ENCODE data around the gene SRRM3.
"Not testable (repeated sequence)": the region's sequence is repeated elsewhere in the genome, so short reads cannot be mapped to it uniquely, and the experiment has no call there.

SRRM3 gene

DNA sequence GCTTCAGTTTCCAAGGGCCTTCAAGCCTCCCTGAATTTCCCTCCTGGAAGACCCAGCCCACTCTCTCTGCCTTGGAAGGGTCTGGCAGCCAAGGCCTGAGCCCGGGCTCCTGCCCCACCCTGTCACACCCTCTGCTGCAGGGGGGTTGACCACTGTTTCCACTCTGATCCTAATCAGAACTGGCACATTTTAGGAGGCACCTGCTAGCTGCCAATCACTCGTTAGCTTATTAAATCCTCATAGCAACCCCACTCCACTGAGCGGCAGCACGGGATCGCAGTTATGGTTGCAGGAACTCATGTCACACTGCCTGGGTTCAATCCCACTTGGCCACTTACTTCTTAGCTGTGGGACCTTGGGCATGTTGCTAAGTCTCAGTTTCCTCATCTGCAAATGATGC is 113.7 kb downstream of the SRRM3 start:
- no peak for DNase-seq (ENCODE audit: low spot score)

DNA sequence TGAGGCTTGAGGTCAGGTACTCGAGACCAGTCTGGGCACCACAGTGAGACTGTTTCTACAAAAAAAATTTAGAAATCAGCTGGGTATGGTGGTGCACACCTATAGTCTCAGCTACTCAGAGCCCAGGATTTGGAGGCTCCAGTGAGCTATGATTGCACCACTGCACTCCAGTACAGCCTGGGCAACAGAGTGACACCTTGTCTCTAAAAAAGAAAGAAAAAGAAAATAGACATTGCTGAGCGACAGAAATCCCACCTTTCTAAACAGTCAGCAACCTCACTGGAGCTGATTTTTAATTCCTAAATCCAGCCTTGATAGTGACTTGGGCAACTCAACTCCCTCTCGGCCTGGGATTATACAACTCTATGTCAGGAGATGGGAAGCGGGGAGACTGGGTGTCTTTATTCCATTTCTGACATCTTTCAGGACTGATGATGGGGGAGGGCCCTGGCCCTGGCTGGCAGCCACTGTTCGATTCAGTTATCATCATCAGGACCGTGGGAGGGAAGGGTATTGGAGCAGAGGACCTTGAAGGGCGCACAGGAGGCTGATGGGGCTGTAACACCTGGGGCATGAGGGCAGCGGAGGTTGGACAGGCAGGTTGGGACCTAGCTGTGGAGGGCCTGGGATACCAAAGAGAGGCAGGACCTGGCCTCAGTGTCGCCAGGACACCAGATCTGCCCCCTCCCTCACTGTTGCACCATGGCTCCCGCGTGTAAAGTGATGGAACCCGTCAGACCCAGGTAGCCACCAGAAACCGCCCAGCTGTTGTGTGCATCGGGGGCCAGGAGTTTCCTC is 115.5 kb downstream of the SRRM3 start:
- DNase-seq (ENCODE audit: low spot score), result no peak

DNA sequence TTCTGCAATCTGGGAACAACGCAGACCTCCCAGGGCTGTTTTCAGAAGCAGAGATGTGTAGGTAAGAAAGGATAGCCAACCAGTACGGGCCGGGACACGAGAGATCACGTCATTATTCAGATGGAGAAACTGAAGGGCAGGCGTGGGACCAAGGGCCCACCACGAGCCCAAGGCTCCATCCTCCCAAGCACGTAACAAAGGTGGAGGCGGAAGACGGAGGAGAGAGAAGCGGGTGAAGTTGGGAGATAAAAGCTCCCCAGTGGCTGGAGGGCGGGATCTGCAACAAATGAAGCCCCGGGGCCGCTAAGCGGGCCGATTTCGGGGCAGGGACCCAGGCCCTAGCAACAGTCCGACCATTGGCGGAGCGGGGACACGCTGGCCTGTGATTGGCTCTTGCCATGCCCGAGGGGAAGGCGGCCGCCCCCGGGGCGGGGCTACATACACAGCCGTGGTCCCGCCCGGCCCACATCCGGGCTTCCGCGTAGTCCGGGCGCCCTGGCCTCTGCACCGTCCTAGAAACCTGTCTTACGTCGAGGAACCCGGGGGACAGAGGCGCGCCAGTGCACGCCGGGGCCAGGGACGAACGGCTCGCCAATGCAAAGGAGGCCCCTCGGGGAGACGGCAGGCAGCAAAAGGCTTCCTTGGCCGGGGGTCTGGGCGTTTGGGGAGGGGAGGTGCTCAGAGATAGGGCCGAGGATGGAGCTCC is 116.2 kb downstream of the SRRM3 start:
- DNase-seq (ENCODE audit: low spot score), result peak; percentile 99

DNA sequence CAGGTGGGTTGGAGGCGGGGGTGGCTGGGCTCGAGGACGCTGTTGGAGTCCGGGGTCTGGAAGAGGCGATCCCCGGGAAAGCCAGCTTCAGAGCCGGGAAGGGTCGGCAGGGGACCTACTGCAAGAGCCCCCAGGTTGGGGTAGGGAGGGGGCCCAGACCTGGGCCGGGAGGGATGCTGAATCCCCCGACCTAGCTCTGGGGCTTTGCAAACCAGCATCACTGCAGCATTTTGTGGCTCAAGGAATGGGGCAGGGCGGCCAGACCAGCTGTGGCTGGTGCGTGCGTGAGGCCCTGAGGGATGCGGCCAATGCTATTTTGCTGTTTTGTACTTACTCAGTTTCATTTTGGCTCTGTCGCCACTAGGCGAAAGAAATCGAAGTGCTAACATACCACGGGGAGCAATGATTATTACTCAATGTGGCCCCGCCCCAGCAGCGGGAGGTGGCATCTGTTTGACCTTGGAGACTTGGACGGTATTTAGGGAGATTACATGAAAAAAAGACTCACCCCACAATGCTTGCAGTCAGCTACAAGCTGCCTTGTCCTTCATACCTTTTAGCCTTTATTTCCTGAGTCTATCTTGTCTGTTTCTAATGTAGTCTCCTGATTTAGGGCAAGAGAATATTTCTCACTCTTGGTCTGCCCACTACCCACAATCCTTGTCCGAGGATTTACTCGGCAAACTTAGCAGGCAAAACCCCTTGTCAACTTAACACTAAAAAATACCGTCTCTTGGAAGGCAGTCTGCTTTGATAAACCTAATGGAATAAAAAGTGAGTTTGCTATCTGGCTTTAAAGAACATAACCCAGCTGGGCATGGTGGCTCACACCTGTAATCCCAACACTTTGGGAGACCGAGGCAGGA is 117.0 kb downstream of the SRRM3 start:
- peak; percentile 94 for DNase-seq (ENCODE audit: low spot score)

DNA sequence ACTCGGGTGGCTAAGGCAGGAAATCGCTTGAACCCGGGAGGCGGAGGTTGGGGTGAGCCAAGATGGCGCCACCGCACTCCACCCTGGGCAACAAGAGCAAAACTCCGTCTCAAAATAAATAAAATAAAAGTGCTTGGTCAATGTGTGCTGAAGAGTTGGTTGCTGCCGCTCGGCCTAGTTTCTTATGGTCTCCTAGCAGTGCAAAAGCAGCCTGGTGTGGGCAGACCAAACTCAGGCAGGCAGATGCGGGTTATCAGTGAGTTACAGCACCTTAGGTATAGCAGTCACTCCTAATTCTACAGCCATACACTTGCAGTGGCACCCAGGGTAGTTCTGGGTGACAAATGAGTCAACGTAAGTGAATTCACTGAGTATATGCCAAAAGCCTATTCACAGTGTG is 123.4 kb downstream of the SRRM3 start:
- DNase-seq (ENCODE audit: low spot score), result no peak

DNA sequence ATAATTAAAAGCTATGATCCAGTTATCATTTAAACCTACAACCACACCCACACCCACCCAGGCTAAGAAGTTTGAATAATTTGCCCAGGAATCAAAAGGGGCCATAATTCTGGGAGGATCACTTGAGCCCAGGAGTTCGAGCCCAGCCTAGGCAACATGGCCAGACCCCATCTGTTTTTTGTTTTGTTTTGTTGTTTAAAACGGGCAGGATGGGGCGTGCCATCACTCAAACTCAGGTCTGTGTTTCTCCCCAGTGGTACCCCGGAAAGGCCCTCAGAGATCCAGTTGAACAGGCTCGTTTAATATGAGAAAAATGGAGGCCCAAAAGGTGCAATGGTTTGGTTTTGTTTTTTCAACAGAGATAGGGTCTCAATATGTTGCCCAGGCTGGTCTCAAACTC is 124.1 kb downstream of the SRRM3 start:
- DNase-seq (ENCODE audit: low spot score), result no peak

DNA sequence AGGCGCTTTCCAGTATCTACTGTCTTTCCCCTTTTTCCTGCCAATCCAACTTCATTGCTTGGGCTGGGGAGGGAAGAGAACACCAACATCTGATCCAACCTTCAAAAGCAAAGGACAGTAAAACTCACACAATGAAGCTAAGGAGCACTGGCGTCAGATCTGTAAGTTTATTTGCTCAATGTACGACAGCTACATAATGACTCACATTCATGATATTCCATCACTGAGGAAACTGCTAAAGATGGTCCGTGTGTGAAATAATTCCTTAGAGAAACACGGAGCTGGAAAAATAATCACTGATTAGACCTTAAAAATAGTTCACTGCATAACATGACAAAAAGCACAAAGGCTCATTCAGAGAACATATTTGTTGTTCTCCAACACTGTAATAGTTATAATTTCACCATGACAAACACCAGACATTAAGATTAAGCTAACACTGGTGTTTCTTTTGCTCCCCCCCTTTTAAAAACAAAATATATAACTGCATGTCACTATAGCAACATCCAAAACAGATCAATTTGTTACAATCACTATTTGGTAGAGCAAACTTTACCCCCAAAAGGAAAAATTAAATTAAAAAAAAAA is 125.0 kb downstream of the SRRM3 start:
- DNase-seq (ENCODE audit: low spot score), result no peak

DNA sequence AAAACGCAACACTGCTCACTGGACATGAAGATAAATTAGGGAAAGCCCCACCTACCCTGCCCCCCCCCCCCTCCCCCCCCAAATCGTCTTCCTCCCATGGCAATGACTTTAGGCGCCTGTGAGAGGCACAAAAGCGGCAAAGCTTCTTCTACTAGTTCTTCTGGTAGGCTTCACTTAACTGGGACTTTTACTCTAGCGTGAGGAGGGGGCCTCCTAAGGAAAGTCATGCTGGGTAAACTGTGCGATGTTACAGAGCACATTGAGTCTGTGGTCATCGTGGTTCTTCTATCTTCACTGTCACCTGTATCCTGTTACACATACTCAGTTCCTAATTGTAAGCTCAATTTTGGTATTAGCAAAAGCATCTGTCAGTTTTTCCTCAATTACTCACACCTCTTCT is 125.9 kb downstream of the SRRM3 start:
- no peak for DNase-seq (ENCODE audit: low spot score)

DNA sequence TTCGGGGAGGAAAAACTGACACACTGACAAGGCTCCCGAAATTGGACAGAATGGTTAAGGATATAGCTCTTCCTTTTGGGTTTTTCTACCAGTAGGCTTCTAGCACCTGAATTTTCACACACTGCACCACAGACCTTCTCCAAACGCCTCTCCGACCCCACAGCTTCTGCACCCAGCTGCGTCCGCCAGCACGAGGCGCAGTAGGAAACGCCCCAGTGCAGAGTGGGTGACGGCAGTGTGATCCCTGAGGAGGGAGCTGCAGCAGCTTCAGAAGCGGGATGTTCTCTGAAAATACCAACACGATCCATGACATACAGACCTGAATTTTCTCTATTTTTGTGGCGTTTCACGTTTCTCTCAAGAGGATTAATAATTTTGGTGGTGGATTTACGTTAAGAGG is 126.7 kb downstream of the SRRM3 start:
- no peak for DNase-seq (ENCODE audit: low spot score)

DNA sequence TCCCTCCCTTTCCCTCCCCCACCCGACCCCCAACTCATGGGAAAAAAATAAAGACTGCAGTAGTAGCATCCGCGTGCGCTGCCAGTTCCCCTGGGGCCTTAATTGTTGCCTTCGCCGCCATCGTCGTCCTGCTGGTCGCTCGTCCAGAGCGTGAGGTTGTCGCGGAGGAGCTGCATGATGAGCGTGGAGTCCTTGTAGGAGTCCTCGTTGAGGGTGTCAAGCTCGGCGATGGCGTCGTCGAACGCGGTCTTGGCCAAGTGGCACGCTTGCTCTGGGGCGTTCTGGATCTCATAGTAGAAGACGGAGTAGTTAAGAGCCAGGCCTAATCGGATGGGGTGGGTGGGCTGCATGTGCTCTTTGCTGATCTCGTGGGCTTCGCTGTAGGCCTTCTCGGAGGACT is 127.8 kb downstream of the SRRM3 start:
- no peak for DNase-seq (ENCODE audit: low spot score)

DNA sequence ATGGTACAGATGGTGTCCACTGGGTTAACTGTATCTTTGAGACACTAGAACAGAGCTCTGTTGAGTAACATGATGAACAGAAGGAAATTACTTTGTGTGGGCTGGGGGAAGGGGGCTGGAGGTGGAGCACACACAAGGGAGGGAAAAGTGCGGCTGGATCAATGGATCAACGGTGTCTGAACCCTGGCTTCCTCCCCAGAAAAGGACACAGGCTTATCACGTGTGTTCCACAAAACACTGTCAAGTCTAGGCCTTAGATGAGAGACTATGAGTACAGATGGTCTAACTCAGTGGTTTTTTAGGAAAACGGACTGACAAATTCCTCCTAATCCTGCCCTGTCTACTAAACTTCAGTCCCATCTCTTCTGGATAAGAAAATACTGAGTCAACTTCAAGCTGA is 128.6 kb downstream of the SRRM3 start:
- DNase-seq (ENCODE audit: low spot score), result no peak

DNA sequence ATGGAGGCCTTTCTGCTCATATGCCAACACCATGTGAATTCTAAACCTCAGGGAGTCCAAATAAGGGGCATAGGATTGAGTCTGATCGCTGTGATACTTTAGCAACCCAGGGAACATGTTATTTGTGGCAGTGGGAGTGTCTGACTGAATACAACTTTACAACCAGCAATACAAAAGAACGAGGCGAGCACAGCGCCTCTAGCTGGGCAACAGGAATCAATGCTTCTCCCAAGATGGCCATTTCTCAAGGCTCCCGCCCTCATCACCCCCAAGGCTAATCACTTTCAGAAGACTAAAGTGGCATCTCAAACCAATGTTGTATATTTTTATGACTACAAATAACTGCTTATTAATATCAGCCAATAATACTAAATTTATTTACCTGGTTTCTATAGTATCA is 129.0 kb downstream of the SRRM3 start:
- DNase-seq (ENCODE audit: low spot score), result no peak

DNA sequence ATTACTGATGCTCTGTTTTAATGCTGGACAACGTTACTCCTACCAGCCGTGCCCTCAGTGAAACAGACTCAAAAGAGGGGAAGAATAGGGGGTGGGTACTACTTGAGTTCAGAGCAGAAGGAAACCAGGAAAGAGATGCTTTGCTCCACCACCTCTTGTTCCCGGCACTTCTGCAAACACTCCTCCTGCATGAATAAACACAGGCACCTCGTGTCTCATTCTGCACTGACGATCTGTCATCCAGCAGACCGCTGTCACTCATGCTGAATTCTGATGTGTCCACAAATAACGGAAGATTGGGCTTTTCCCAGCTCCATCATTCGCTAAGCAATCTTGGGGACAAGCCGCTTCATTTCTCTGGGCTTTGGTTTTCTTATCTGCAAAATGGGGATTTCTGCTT is 130.4 kb downstream of the SRRM3 start:
- DNase-seq (ENCODE audit: low spot score), result no peak

DNA sequence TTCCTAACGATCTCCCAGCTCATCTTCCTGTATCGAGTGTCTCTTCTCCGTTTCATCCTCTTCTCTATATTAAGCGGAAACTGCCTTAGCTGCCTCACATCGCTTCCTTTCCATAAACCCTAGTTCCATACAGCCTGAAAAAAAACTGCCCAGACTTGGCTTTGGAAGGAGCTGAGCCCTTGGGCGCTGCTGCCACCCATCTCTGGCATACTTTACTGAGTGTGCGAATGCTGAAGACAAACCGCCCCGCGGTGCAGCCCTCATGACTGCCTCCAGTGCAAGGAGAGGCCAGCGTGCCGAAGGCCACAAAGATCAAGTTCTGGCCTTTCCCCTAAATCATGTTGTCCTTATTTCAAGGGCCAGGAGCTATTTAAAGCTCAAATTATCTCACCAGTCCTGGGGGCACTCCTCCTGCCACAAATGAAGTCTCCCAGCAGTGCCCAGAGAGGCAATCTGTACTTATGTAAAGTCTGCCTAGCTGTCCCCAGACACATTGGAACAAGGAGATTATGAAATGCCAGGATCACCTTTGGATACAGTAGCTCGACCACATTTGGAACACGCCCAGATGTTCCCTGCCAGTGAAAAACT is 131.9 kb downstream of the SRRM3 start:
- peak; percentile 27 for DNase-seq (ENCODE audit: low spot score)

DNA sequence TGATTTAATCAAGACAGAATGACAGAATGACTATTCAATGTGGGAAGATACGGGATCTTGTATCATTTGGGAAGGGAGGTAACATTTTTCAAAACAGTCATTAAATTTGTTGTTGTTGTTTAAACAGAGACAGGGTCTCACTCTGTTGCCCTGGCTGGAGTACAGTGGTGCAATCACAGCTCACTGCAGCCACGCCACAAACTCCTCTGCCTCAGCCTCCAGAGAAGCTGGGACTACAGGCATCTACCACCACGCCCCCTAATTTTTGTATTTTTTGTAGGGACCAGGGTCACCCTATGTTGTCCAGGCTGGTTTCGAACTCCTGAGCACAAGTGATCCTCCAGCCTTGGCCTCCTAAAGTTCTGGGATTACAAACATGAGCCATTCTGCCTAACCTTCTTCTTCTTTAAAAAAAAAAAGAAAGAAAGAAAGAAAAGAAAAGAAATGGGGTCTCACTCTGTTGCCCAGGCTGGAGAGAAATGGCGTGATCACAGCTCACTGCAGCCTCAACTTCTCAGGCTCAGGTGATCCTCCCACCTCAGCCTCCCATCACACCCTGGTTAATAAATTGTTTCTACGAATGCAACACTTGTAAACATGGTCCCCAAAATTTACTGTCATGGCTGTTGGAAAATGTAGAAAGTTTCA is 132.7 kb downstream of the SRRM3 start:
- DNase-seq (ENCODE audit: low spot score), result no peak

DNA sequence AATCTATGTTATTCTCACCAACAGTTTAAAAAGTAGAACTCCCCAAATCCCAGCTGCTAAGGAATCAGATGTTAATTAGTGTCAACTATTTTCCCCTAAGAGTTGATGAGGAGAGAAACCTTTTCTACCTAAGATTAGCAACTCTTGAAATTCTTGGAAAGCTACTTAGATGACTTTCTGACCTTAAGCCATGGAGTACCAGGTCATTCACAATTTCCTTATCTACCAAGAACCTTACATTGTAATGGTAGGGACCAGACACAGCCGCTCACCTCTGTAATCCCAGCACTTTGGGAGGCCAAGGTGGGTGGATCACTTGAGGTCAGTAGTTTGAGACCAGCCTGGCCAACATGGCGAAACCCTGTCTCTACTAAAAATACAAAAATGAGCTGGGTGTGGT is 133.7 kb downstream of the SRRM3 start:
- DNase-seq (ENCODE audit: low spot score), result not testable (repeated sequence)

DNA sequence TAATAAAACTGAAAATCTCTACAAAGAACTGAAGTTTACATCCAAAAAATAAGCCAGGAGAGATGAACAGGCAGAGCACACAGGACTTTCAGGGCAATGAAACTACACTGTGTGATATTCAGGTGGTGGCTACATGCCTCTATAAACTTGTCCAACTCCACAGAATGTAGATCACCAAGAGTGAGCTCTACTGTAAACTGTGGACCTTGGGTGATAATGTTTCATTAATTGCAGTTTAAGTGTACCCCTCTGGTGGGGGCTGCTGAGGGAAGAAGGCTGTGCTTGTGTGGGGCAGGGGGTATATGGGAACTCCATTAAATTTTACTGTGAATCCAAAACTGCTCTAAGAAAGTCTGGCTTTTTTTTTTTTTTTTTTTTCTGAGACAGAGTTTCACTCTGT is 134.4 kb downstream of the SRRM3 start:
- DNase-seq (ENCODE audit: low spot score), result no peak

Data from hepatic stellate cell (primary cell).